HG03439 (cell line): ENCODE results near the gene TBCD.
A peak's percentile ranks its signal among the peaks of the same experiment; 100 is the strongest.

Experiments
- ATAC-seq: cut with Tn5 transposase; IDR thresholded peaks from one replicate; pipeline ENCODE4 v1.9.1; 2021; ENCODE audit warnings: mild to moderate bottlenecking, moderate library complexity; ENCODE audit not compliant: unreplicated experiment

The TBCD gene

DNA sequence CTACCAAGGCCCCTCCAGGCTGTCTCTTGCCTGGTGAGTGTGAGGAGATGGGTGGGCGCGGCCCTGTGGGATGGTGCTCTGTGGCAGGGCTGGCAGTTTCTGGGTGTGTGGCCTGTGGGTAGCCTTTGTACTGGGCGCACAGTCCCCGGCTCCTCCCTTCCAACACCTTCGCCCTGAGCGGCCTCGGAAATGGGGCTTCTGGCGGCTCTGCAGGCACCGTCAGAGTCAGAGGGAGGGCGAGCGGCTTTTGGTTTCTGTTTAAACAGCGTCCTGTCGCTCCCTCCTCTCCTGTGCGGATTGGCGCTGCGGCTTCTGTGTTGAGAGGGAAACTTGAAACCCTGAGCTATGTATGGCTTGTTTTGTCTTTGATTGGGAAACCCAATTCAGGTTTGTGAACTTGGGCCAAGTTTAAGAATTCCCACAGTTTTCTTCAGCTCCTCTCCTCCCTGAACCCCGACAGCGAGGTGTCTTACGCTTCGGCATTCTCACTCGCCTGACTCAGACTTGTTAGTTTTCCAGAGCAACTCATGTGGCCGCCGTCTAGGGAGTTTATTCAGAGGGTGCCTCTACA lies 96.2 kb downstream of the TBCD start:
- ATAC-seq, result no peak

DNA sequence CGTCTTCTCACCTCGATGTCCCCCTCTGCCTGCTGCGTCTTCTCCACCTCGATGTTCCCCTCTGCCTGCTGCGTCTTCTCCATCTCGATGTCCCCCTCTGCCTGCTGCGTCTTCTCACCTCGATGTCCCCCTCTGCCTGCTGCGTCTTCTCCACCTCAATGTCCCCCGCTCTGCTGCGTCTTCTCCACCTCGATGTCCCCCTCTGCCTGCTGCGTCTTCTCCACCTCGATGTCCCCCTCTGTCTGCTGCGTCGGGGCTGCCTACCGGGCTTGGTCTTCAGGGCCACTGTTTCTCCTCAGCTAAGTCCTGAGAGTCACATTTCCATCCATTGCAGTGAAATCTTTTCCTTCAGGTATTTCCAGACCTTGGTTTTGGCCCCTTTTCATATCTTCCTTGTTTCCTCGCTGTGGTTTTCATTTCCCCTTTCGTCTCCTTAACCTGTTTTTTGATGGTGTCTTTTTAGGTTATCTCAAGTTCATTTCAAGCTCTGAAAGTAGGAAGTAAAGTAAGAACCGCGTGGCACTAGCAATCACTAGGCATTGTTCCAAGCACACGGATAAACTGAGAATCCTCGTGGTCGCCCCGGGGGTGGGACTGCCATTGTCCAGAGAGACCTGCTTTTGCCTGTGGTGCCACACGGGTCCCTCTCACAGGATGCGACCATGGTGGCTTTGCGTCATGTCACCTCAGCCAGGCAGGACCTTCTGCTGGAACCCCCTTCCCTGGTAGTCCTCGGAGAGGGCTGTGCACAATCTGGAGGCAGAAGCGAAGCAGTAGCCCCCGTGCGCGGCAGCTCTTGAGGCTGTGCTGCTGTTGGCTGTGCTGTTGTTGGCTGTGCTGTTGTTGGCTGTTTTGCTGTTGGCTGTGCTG lies 97.4 kb downstream of the TBCD start:
- no peak for ATAC-seq

DNA sequence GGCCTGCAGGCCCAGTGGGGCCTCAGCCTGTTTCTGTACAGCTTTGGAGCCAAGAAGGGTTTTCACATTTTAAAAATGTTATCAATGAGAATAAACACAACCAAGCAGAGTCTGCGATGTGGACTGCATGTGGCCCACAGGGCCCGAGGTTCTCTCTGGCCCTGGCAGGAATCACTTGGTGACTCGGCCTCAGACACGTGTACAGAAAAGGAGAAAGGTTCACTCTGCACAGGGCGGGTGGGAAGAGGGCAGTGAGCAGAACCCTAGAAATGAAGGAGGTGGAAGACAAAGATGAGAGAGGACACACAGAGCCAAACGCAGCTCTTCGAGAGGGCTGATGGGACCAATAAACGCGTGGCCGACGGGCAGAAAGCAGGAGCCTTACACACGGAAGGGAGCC lies 99.5 kb downstream of the TBCD start:
- ATAC-seq, result no peak

DNA sequence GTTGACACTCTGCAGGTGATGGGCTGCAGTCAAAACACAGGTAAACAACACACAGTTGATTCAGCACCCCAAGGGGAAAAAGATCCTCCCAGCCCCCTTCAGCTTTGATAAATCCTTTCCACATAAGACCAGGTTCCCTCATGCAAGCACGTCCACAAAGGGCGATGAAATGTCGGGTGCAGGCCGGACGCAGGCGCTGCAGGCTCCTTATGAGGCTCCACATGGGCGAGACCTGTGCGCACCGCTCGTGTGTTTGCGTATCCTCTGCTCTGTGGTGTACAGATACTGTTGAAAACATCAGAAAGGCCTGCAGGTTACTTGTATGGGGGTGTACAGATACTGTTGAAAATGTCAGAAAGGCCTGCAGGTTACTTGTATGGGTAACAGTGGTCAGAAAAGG lies 102.4 kb downstream of the TBCD start:
- no peak for ATAC-seq

DNA sequence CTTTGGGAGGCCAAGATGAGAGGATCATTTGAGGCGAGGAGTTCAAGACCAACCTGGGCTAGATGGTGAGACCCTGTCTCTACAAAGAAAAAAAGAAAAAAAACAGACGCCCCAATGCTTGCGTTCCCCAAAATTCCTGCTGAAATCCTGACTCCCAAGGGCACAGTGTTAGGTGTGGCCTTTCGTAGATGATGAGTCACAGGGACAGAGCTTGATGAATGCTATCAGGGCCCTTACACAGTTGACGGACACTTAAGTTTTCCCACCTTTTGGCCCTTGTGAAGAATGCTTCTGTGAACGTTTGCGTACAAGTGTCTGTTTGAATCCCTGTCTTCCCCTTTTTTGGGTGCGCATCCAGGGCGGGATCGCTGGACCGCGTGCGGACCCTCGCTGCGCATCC lies 104.5 kb downstream of the TBCD start:
- no peak for ATAC-seq

DNA sequence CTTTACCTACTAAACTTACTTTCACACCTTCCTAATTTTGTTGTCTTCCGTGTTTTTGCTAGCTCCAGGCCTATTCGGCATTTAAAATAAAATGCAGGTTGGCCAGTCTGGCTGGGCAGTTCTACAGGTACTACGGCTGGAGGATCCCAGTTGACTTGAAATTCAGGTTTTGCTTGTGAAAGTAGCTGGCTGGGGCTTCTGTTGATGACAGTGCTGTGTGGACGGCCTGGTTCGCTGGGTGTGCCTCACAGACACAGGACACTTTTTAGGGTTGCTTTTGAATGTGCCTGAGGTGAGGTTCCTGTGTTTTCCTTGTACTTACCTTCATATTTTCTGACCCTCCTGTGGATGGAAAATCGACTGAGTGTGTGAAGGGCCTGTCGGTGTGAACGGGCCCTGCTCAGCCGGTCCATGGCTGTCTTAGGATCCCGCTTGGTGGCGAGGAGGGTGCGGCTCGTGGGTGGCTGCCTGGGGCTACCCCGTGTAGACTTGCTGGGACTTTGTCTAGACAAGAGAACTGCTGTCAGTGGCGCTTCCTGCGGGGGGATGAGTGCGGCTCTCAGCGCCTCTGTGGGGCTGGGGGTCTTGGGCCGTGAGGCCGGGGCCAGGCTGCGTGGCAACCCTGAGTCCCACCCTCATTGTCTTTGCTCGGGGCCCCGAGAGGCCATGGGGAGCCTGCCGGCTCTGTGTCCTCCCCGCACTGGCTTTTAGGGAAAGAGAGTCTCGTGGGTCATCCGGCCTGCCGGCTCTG lies 106.7 kb downstream of the TBCD start:
- ATAC-seq, result no peak

DNA sequence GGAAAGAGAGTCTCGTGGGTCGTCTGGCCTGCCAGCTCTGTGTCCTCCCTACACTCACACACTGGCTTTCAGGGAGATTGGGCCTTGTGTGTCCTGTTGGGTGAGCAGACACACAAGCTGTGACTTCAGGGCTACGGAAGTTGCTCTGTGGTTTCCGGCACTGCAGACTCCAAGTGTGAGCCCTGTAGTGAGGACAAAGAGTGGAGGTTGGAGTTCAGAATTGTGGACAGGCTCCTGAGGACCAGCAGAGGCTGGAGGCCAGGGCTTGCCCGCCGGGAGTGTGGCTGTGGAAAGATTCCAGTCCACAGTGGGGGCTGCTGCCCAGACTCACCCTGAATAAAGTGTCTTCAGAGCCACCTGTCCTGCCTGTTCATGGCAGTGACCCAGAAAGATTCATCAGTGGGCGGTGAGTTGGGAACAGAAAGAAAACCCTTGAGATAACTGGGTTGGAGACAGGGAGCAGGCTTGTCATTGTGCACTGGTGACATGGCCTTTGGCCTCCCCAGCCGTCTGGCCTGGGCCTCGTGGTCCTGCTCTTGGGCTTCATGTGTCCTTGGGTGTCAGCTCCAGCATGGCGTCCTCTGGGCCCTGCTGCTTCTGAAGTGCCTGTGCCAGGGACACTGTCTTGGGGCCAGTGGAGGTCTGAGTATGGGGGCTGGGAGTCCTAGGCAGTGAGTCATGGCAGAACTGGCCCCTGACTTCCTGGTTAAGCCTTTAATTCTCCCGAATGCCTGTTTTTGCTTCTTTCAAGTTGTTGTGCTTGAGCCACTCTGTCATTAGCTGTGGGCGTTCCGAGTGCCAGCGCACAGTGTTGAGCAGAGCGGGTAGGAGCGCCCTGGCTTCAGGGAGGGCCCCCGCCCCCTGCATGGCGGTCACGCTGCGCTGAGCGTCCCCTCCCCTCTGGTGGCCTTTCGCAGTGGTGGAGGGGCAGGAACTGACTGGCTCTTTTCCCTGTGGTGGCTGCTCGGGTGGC lies 107.9 kb downstream of the TBCD start:
- ATAC-seq, result no peak

DNA sequence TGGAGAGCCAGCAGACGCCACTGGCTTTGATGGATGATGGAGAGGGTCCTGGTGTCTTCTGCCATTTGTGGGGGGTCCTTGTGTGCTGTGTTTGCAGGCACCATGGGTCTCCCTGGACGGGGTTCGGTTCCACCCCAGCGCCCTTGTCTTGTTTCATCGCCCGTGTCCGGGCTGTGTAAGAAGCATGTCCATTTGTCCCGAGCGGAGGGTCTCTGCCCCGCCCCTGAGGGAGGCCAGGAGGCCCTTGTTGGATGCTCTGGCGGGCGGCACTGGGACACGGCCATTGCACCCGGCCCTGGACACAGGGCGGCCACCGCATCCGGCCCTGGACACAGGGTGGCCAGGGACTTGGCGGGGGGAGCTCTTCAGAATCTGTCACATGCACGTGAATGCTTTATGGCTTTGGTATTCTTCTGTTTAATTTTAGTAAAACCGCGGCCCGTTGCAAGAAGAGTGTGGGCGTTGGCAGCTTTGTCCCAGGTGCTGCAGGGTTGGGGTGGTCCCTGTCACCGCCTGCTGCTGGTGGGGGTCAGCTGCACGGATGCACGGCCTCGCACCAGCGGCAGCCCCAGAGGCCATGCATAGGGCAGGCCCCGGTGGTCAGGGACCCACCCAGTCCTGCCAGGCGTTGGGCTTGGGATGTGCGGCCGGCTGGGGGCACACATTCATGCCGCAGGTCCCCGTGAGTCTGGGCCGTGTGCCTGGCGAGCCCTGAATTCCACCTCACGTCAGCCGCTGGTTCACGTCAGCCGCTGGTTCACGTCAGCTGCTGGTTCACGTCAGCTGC lies 108.9 kb downstream of the TBCD start:
- no peak for ATAC-seq

DNA sequence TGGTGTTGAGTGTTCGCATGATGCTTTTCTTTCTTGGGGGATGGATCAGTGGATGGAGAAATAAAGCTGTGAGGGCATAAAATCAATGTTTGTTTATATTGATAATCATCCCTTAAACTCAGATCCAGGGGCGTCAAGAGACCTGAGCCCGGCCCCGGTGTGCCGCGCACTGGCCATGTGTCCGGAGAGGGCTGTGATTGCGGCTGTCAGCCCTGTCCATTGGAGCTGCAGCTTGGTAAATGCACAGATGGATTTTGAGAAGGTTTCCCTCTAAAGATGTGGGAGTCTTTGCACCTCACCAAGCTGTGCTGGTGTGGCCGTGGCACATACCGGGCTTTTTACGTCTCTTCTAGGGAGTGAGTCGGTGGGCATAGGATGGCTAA lies 109.5 kb downstream of the TBCD start:
- no peak for ATAC-seq

DNA sequence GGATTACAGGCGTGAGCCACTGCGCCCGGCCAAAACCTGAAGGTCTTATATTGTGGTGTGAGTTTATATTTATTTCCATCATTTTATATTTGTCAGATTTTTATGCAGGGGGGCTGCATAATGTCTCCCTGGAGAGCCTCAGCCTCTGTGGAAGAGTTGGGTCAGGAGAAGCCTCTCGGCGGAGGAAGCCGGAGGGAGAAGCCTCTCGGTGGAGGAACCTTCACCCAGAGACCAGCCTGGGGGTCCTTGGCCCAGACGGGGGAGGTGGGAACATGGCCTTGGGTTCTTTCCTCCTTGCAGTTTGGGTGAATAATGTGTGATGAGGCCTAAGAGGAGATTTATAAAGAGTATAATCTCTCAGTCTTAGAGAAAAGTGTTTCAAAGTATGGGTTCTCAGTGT lies 110.3 kb downstream of the TBCD start:
- no peak for ATAC-seq

DNA sequence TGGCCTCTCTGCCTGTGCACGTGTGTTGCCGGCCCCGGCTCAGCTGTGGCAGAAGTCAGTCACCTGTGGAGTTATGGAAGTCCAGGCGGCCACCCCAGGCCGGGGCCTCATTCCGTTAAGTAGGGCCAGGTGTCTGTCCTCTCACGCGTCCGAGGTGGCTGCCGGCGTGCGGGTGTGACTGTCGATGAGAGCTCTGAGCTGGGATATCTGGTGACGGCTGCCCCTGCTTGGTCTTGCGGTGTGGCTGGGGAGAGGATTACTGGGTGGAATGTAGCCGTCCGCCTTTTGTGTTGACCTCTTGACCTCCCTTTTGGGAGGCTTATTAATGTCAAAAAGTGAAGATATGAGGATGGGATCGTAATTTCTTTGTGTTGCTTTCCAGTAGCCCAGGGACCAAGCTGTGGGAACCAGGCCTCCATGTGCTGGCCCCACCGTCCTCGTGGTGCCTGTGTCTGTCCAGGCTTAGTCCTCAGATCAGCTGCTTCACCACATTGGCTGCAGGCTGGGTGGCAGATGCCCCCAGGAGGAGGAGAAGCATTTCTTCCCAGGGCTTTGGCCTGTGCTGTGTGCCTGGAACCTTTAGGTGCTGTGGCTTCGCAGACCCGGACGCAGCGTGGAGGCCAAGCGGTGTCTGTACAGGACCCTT lies 111.0 kb downstream of the TBCD start:
- ATAC-seq, result no peak

DNA sequence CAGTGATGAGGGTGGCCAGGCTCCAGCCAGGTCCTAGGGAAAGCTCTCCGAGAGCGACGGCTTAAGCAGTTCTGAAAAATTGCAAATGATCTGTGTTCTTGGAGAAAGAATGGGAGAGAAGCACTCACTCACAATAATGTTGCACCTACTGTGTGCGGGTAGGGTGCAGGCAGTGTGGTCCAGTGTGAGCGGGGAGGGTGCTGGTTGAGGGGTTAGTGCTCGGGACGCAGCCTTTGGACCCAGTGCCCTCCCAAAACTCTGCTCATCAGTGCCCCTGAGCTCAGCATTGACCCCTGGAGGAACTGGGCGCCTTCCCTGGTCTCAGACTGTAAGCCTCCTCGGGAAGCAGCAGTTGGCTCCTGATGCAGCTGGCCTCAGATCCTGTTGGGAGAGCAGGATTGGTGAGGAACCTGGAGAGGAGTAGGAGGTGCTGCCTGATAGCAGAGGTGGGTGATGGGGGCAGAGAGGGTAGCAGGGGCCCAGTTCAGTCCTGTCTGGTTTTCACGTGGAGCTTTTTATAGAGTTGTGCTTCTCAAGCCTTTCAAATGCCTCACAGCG lies 111.6 kb downstream of the TBCD start:
- no peak for ATAC-seq

DNA sequence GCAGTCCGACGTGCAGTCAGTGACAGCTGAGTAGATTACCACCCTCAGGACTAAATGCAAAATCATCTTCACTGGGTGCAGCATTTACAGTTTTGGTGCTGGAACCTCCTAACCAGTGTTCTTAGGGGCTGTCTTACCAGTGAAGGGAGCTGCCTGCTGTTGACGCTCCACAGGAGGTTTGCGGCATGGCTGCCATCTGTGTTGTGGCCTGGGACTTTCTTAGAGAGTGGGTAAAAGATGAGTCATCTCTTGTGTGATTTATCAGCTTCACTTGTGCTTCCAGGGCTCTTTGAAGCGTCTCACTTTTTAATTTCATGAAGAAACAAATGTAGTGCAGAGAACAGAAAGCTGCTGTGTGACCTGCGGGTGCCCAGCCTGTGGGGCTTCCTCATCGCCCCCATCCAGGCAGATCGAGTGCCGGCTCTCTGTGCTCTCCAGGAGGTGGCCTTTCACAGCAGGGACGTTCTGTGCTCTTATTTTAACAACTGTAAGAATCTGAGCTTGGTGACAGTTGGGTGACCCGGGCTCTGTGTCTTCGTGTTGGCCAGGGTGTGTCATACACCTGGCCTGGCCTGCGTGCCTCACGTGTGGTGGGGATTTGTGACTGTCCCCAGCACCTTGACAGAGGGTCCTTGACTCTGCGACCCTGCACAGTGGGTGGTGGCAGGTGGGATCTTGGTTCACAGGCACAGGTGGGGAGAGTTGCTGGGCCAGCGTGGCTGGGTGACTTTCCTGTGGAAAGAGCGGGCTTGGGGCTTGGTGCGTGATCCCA lies 112.3 kb downstream of the TBCD start:
- ATAC-seq, result peak; percentile 66

DNA sequence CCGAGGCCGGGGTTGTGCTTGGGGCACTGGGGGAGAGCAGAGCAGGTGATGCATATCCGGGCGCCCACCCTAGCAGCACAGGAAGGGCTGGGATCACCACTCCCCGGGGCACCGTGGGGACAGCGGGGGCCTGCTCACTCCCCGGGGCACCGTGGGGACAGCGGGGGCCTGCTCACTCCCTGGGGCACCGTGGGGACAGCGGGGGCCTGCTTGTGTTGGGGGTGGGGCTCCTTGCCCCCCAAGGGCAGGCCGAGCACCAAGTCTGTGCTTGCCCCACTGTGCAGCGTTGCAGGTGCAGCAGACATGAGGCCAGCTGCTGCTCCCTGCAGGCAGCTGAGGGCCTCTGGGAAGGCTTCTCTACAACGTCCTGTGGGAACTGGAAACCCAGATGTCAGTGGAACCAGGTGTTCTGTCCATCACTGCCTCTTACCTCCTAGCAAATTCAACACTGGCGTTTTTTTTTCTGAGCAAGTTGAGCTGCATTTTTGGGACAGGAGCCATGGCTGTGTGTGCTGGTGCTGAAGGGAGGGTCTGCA lies 112.9 kb downstream of the TBCD start:
- no peak for ATAC-seq

DNA sequence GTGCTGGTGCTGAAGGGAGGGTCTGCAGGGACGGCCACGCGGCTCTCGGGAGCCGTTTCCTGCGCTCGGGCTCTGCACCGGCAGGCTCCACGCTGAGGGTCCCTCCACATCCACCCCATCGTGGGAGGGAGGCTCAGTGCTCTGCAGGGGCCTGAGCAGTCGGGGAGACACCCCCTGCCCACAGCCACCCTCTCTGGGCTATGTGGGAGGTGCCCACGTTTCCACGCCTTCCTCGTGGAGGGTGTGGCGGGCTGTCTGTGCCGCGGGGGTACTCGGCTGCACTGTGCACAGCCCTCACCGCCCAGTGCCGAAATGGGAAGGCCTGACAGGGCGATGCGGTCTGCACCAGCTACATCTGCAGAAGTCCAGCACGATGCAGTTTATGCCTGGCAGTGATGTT lies 113.4 kb downstream of the TBCD start:
- no peak for ATAC-seq

DNA sequence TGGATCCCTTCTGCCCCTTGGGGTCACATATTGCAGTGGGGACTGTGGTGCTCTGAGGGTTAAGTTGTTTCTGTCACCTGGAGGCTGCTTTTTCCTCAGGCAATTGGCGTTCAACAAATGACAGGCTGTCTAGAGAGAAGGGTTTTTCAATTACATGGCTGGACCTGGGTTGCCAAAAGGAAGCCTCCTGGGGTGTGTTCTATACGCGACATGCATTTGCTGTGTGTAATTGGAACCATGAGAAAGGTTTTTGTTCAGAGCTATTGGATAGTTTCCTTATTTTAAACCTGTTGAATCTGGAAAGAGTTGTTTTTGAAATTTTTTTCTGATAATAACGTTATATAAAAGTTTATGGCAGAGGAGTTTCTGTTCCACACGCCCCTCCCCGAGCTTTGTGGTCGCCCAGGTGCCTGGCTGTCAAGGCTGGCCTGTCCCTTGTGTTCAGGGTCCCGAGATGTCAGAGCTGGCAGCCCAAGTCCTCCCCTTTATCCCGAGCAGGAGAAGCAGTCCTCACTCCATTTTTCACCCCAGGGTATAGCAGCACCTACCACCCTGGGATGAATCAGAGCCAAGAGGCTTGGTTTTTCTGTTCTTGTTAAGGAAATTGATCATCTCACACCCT lies 114.0 kb downstream of the TBCD start:
- no peak for ATAC-seq

DNA sequence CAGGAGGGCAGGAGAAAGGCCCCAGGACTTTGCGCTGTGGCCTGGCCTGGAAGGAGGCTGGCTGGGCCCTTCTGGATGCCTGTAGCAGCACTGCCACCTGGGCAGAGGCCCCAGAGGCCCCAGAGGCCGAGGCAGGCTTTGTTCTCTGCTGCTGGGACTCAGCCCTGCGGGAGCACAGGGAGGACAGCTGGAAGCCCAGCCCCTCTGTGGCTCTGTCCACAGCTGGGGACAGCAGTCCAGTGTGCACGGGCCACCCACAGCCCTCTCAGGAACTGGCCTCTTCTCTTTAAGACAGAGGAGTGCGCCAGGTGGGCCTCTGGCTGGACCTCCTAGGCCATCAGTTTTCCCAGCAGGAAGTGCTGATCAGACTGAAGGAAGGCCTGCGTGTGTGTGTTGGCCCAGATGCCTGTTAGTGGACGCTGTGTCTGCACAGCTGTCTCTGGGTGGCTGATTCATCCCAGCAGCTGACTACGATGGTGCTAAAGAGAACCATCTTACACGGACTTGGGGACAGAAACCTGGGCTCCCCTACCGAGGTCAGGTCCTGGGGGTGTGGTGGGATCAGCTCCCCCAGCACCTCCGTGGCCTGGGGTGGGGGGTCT lies 114.8 kb downstream of the TBCD start:
- ATAC-seq, result no peak
